D721Med (cell line): ENCODE data around the gene IHH.

Experiments
- DNase-seq: peaks from one replicate; pipeline ENCODE4 v3.0.0; 2011; ENCODE audit warnings: low spot score; ENCODE audit not compliant: insufficient read length
- FAIRE-seq: peaks from 2 replicates; lab custom pipeline; 2011; peaks lifted over from hg19 to GRCh38; lab: Jason Lieb, UNC
- TF ChIP-seq, protein P1 (sequence below): IDR thresholded peaks from 2 replicates; pipeline ENCODE4 v1.5.1; 2012; ENCODE audit warnings: mild to moderate bottlenecking, control low read depth; ENCODE audit not compliant: insufficient read depth; ENCODE audit errors: missing control alignments

IHH gene

DNA sequence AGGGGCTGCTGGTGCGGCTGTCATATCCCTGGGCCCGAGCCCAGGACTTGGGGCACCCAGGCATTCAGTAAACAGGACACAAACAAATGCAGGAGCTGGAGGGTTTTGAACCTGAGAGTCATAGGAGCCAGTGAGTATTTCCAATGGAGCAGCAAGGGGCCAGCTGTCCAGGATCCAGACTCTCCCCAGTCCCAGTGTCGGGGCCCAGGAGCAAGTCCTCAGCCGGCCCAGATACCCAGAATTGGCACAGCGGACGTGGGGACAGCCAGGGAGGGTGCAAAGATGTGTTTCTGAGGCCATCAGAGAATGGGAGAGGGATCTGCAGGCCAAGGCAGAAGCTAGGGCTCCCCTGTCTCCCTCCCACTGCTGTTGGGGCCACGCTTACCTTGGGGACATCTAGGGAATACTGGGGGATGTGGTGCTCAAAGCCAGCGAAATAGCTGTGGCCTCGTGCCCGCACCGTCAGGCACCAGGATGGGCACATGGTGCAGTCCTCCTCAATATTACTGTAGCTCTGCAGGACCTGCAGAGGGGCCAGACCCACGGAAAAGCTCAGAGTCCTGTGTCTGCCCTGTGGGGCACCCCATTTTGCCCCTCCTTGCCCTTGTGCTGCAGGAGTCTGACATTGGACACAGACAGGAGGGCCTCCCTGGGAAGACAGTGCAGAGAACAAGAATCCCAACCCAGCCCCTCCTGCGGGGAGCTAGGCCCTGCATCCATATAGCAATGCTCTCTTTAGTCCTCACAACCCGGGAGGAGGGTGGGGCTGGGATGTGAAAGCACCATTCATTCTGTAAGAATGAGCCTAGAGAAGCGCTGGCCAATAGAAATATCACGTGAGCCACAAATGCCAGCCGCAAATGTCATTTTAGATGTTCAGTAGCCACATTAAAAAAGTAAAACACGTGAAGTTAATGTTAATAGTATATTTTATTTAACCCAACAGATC lies 34.8 kb downstream of the IHH start:
- no peak for FAIRE-seq
- no peak for DNase-seq
- TF ChIP-seq, protein P1, sequence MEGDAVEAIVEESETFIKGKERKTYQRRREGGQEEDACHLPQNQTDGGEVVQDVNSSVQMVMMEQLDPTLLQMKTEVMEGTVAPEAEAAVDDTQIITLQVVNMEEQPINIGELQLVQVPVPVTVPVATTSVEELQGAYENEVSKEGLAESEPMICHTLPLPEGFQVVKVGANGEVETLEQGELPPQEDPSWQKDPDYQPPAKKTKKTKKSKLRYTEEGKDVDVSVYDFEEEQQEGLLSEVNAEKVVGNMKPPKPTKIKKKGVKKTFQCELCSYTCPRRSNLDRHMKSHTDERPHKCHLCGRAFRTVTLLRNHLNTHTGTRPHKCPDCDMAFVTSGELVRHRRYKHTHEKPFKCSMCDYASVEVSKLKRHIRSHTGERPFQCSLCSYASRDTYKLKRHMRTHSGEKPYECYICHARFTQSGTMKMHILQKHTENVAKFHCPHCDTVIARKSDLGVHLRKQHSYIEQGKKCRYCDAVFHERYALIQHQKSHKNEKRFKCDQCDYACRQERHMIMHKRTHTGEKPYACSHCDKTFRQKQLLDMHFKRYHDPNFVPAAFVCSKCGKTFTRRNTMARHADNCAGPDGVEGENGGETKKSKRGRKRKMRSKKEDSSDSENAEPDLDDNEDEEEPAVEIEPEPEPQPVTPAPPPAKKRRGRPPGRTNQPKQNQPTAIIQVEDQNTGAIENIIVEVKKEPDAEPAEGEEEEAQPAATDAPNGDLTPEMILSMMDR = no peak

DNA sequence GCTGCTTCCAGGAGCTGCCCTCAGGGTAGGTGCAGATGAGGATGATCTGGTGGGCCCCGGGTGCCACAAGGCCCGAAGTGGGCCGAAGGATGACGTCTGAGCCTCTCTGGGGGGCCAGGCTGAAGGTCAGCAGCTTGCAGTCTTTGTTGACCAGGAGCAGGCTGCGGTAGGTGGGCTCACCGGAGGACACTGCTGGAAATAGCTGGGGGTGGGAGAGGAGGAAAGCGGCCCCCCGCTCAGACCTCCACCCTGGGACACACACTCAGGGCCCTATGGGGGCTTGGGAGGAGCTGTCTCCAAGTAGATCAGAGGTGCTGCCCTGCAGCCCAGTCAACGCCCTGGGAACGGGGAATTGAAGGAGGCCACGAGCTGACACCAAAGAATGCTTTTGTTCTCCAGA lies 36.7 kb downstream of the IHH start:
- FAIRE-seq (no peak), DNase-seq (no peak)
- TF ChIP-seq, protein P1 = no peak

DNA sequence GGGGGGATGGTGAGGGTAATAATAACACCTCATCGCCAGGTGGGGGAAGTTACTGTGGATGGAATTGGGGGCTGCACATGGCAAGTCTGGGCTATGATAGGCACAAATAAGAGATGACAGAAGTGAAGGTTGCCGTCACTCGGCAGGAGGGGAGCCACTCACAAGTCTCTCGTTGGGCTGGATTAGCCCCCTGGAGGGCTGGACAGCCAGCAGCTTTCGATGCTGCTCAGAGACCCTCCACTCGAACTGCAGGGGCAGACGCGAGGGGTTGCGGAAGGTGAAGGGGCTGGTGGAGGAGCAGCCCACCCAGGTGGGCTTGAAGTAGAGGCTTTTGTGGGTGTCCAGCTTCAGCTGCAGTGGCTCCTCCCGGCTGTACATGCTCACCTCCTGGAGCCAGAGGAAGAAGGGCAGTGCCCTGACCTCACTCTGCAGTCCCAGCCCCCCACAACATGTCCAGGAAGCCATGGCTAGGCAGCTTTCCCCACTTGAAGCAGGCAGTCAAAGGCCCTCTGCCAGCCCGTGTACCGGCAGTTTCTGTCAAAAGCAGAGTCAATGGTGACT lies 37.6 kb downstream of the IHH start:
- DNase-seq = no peak
- FAIRE-seq = no peak
- TF ChIP-seq, protein P1 = no peak

DNA sequence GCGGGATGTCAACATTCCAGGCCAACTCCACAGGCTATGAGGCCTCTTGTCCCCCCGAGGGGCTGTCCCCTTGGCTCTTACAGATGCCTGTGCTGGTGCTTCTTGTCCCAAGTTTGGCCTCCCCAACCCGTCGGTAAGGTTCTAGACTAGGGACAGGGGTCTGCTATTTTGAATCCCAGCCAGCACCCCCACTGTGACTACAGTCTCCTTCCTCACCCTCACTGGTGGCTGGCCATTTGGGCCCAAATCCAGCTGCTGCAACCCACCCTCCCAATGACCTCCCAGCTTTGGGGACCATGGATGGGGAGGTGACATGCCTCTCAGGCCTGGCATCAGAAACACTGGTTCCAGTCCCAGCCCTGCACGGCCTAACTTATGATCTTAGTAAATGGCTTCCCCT lies 38.1 kb downstream of the IHH start:
- DNase-seq (no peak), FAIRE-seq (no peak)

DNA sequence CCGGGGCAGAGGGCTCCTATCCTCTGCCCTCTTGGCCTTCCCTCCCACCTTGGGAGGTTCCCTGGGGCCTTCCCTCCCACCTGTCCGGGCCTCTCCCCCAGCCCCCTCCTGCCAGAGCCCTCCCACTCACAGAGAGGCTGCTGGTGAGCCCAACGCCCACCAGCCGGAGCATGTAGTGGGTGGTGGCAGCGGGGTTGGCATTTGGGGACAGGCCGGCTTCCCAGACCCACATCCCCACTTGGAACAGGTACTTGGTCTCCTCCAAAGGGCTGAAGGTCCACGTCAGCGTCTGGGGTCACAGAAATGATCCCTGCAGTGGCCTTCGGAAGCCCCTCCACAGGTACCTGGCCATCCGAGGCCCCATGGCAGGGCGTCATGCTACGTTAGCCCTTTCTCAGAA lies 38.7 kb downstream of the IHH start:
- DNase-seq (no peak), FAIRE-seq (no peak)
- TF ChIP-seq, protein P1 = no peak

More for the DNA sequence above, 38.1 kb downstream of the IHH start:
- TF ChIP-seq, protein P1 = no peak

DNA sequence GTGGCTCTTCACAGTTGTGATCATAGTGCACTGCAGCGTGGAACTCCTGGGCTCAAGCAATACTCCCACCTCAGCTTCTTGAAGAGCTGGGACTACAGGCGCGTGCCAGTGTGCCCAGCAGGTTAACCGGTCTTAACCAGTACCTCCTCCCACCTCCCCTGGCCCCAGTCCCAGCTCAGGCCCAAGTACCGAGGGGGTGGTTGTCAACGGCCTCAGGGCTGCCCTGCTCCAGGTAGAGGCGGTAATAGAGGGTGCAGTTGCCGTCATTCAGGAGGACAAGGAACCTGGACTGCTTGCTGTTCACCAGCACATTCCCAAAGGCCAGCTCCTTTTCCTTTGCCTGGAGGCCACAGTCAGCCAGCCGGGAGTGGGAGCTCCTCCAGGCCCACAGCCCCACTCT lies 39.1 kb downstream of the IHH start:
- FAIRE-seq (no peak), DNase-seq (no peak)
- TF ChIP-seq, protein P1 = no peak
